Cardiac septum (tissue), 1 donor: Measurements from ENCODE around the gene DOCK8. TPM values are rescaled to one million over a fixed set of nuclear protein-coding genes. Genes with fewer than 3 reads are reported as not detected.
"Not testable (repeated sequence)": the region's sequence is repeated elsewhere in the genome, so short reads cannot be mapped to it uniquely, and the experiment has no call there.

Source experiments
- DNase-seq: peaks from one replicate; pipeline ENCODE4 v3.0.0-alpha.2; 2020; ENCODE audit warnings: low spot score
- intact Hi-C: fragments of 100-400 bp; cut with DNase I; formaldehyde crosslinking; loops from one replicate; pipeline ENCODE4 v1.14.0; 2022
- long read RNA-seq: library from polyadenylated mRNA; unstranded; transcript quantifications from one replicate; pipeline ENCODE4 v2.0.0, GENCODE V29; 2021
- total RNA-seq: library from RNA; stranded (reverse); fragmentation: NEBNext Ultra II Directional; extraction: Animal tissue kit (Norgen Biotek cat#: 25700); gene quantifications from one replicate; pipeline ENCODE4 v1.2.1, GENCODE V29; 2021
- donor health status: DM: no; HTN: no; CAD: no.

Gene DOCK8
- total RNA-seq: 2.4 TPM
- long read RNA-seq, partial matches to known transcripts: 4 of 7 reads
- long read RNA-seq, other reads (novel, unspliced or antisense): 2 of 7 reads

GRCh38 chr9:214648-215493 is at the start of gene DOCK8:
Gene DOCK8, plus strand, starts transcription at chr9:214865. Its CDS starts 112 bp downstream, at chr9:214977.
- DNase-seq: peak; percentile 88
- intact Hi-C loops: no loop called here

- DNase-seq, intact Hi-C loops: not testable (repeated sequence)
Observed at GRCh38 chr9:169757-170156, 44.9 kb upstream of the DOCK8 start.

GRCh38 chr9:178140-178825 is 36.4 kb upstream of the DOCK8 start:
- DNase-seq, intact Hi-C loops: not testable (repeated sequence)

GRCh38 chr9:178970-179383 is 35.7 kb upstream of the DOCK8 start, which contains the start of gene ZNG1A:
Gene ZNG1A, minus strand, starts transcription at chr9:179056. Its CDS starts 87 bp downstream, at chr9:178969.
- DNase-seq, intact Hi-C loops: not testable (repeated sequence)

- intact Hi-C loops, DNase-seq: not testable (repeated sequence)
Observed at GRCh38 chr9:199601-200000, 15.1 kb upstream of the DOCK8 start.

GRCh38 chr9:206481-206880 is 8.2 kb upstream of the DOCK8 start:
- intact Hi-C loops: no loop called here
- no peak for DNase-seq

- intact Hi-C loops: no loop called here
- DNase-seq: no peak
Observed at GRCh38 chr9:209143-209758, 5.4 kb upstream of the DOCK8 start.

GRCh38 chr9:211036-211435 is 3.6 kb upstream of the DOCK8 start:
- intact Hi-C loops: no loop called here
- DNase-seq: no peak

- intact Hi-C loops: no loop called here
- DNase-seq: no peak
Observed at GRCh38 chr9:211557-211956, 3.1 kb upstream of the DOCK8 start.

GRCh38 chr9:212297-212696 is 2.4 kb upstream of the DOCK8 start:
- intact Hi-C loops: no loop called here
- no peak for DNase-seq

- intact Hi-C loops, DNase-seq: not testable (repeated sequence)
Observed at GRCh38 chr9:213901-214300, 764 bp upstream of the DOCK8 start.

GRCh38 chr9:214351-214647 is 366 bp upstream of the DOCK8 start:
- no peak for DNase-seq
- intact Hi-C loops: no loop called here

GRCh38 chr9:215631-216155 is 1.0 kb downstream of the DOCK8 start:
- intact Hi-C loops: no loop called here
- no peak for DNase-seq

- intact Hi-C loops: no loop called here
- no peak for DNase-seq
Observed at GRCh38 chr9:216866-217265, 2.2 kb downstream of the DOCK8 start.

- DNase-seq: no peak
- intact Hi-C loops: no loop called here
Observed at GRCh38 chr9:217950-218349, 3.3 kb downstream of the DOCK8 start.

GRCh38 chr9:219036-219435 is 4.4 kb downstream of the DOCK8 start:
- intact Hi-C loops, DNase-seq: not testable (repeated sequence)

GRCh38 chr9:219670-220365 is 5.2 kb downstream of the DOCK8 start:
- peak; percentile 78 for DNase-seq
- intact Hi-C loops: no loop called here

- DNase-seq: no peak
- intact Hi-C loops: no loop called here
Observed at GRCh38 chr9:221989-222776, 7.5 kb downstream of the DOCK8 start.

- no peak for DNase-seq
- intact Hi-C loops: no loop called here
Observed at GRCh38 chr9:223152-223551, 8.5 kb downstream of the DOCK8 start.
